Ishikawa (cell line): Measurements from ENCODE around the gene KLHL14.
A peak's percentile ranks its signal among the peaks of the same experiment; 100 is the strongest.

ENCODE experiments used
- CEBPB ChIP-seq: IDR thresholded peaks from 2 replicates; pipeline ENCODE4 v1.6.1; 2012
- CREB1 ChIP-seq: IDR thresholded peaks from 2 replicates; pipeline ENCODE4 v1.6.1; 2012; ENCODE audit warnings: low read depth
- EGR1 ChIP-seq: IDR thresholded peaks from 2 replicates; pipeline ENCODE4 v1.6.1; 2012
- EP300 ChIP-seq: IDR thresholded peaks from 2 replicates; pipeline ENCODE4 v1.6.1; 2012; ENCODE audit warnings: borderline replicate concordance
- FOXM1 ChIP-seq: IDR thresholded peaks from 2 replicates; pipeline ENCODE4 v1.6.1; 2012; ENCODE audit warnings: low read depth, borderline replicate concordance
- MAX ChIP-seq: IDR thresholded peaks from 2 replicates; pipeline ENCODE4 v1.6.1; 2012
- NFIC ChIP-seq: IDR thresholded peaks from 2 replicates; pipeline ENCODE4 v1.6.1; 2012
- RAD21 ChIP-seq: IDR thresholded peaks from 2 replicates; pipeline ENCODE4 v1.6.1; 2012; ENCODE audit warnings: low read depth
- REST ChIP-seq: IDR thresholded peaks from 2 replicates; pipeline ENCODE4 v1.6.1; 2012; ENCODE audit warnings: low read depth, mild to moderate bottlenecking
- TAF1 ChIP-seq: IDR thresholded peaks from 2 replicates; pipeline ENCODE4 v1.6.1; 2012; ENCODE audit warnings: low read depth, mild to moderate bottlenecking
- TCF12 ChIP-seq: IDR thresholded peaks from 2 replicates; pipeline ENCODE4 v1.6.1; 2012; ENCODE audit warnings: low read depth
- TEAD4 ChIP-seq: IDR thresholded peaks from 2 replicates; pipeline ENCODE4 v1.6.1; 2012
- USF1 ChIP-seq: IDR thresholded peaks from 2 replicates; pipeline ENCODE4 v1.6.1; 2012
- YY1 ChIP-seq: IDR thresholded peaks from 2 replicates; pipeline ENCODE4 v1.6.1; 2012; ENCODE audit warnings: low read depth
- ZBTB7A ChIP-seq: IDR thresholded peaks from 2 replicates; pipeline ENCODE4 v1.6.1; 2012; ENCODE audit warnings: low read depth

KLHL14 gene

GRCh38 chr18:32810314-32810713, 37.5 kb upstream of the KLHL14 start:
- no peak for TF ChIP-seq USF1
- TF ChIP-seq FOXM1 = no peak
- TF ChIP-seq TCF12 = no peak
- TF ChIP-seq EP300 = no peak
- no peak for TF ChIP-seq NFIC
- TF ChIP-seq RAD21 = no peak
- no peak for TF ChIP-seq EGR1
- no peak for TF ChIP-seq TEAD4
- no peak for TF ChIP-seq TAF1
- no peak for TF ChIP-seq REST
- no peak for TF ChIP-seq YY1
- TF ChIP-seq CEBPB = no peak
- no peak for TF ChIP-seq MAX
- no peak for TF ChIP-seq ZBTB7A
- TF ChIP-seq CREB1 = no peak

- no peak for TF ChIP-seq CREB1
- TF ChIP-seq EGR1 = no peak
- TF ChIP-seq MAX = no peak
- TF ChIP-seq EP300 = no peak
- TF ChIP-seq CEBPB = no peak
- TF ChIP-seq ZBTB7A = no peak
- TF ChIP-seq REST = no peak
- no peak for TF ChIP-seq TCF12
Measured at GRCh38 chr18:32805354-32805753, 32.5 kb upstream of the KLHL14 start.

GRCh38 chr18:32804134-32804888, 31.5 kb upstream of the KLHL14 start:
- TF ChIP-seq CREB1 = no peak
- no peak for TF ChIP-seq FOXM1
- no peak for TF ChIP-seq RAD21
- no peak for TF ChIP-seq TEAD4
- TF ChIP-seq ZBTB7A = no peak
- no peak for TF ChIP-seq TAF1
- no peak for TF ChIP-seq USF1
- TF ChIP-seq EP300 = no peak
- no peak for TF ChIP-seq MAX
- TF ChIP-seq YY1 = no peak
- no peak for TF ChIP-seq REST
- TF ChIP-seq TCF12 = no peak
- no peak for TF ChIP-seq CEBPB
- no peak for TF ChIP-seq NFIC
- no peak for TF ChIP-seq EGR1

GRCh38 chr18:32803568-32803967, 30.7 kb upstream of the KLHL14 start:
- TF ChIP-seq FOXM1 = peak; percentile 79; the same call in 1 of the 2 replicates
- TF ChIP-seq NFIC = peak; percentile 53
- TF ChIP-seq RAD21 = peak; percentile 26; the same call in 1 of the 2 replicates
- no peak for TF ChIP-seq CEBPB
- no peak; the same call in 1 of the 2 replicates for TF ChIP-seq EGR1
- no peak for TF ChIP-seq USF1
- peak; percentile 96 for TF ChIP-seq EP300
- TF ChIP-seq CREB1 = no peak
- peak; percentile 90 for TF ChIP-seq TEAD4
- peak; percentile 80 for TF ChIP-seq YY1
- peak; percentile 71 for TF ChIP-seq MAX
- TF ChIP-seq ZBTB7A = no peak
- TF ChIP-seq TAF1 = no peak
- no peak for TF ChIP-seq REST
- TF ChIP-seq TCF12 = peak; percentile 69
